GM18867 (cell line): ENCODE data around the gene ADAM12.
"Not testable (repeated sequence)": the region's sequence is repeated elsewhere in the genome, so short reads cannot be mapped to it uniquely, and the experiment has no call there.

Experiments used
- ATAC-seq: cut with Tn5 transposase; IDR thresholded peaks from one replicate; pipeline ENCODE4 v1.9.1; 2021; ENCODE audit warnings: mild to moderate bottlenecking, moderate library complexity; ENCODE audit not compliant: unreplicated experiment

ADAM12 gene

DNA sequence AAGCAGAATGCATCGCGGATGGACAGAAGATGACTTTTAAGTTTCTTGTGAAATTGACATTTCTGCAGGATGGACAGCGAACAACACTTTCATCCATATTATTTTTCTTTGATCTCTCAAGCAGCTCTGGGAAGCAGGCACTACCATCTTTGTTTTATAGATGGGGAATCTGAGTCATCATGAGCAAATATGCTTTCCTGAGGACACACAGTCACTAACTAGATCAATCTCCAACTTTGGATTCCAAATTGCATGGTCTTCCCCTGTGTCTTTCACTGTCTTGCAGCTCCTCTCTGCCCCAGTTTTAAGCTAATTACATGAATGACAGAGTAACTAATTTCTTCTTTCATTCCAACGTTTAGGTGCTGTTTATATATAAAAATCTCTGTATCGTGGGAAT, 201.5 kb downstream of the ADAM12 start:
- no peak for ATAC-seq

DNA sequence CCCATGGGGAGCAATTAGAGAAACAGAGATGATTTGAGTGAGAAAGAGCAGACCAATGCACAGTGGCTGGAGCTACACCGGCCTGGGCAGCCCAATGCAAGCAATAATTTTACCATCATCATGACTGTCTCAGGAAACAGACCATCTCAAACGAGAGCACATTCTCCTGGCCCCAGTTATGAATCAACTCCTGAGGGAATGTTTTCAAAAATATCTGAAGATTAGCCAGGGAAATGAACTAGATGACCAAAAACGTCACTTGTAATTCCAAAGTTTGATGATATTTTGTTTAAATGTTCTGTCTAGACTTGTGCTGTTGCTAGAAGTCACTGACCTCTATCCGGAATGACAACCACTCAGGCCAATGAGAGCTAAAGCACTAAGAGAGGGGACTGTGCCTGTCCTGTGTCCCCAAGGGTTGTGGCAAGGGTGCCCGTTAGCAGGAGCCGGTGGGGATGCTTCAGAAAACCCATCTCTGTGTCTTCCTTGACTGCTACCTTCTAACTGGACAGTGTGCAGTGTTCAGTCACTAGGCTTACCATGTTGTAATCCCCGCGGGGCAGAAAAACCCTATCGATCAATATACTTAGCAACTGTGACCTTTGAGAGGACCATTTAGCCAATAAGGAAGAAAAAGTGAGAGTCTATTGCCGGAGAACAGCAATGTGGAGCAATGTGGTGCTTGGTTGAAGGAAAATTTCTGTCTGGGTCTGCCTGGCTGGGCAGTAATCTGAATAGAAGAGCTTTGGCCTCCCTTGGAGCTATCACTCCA, 202.4 kb downstream of the ADAM12 start:
- no peak for ATAC-seq

DNA sequence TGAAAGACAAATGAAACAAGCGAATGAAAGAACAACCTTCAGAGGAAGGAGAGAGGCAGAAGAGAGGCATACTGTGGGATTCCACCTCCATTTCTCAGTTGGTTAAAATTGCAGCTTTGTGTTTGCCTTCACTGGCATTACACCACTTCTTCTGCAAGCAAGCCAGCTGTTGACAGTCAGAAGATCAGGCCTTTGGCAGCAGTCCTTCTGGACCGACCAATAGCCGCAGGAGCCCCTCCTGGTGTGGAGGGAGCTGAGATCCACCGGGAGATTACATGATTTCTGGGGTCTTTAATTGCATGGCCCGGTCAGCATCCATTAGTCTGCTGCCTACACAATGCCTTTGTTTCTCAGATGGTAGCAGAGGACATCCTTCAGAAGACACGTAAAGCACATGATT, 206.7 kb downstream of the ADAM12 start:
- ATAC-seq: no peak

DNA sequence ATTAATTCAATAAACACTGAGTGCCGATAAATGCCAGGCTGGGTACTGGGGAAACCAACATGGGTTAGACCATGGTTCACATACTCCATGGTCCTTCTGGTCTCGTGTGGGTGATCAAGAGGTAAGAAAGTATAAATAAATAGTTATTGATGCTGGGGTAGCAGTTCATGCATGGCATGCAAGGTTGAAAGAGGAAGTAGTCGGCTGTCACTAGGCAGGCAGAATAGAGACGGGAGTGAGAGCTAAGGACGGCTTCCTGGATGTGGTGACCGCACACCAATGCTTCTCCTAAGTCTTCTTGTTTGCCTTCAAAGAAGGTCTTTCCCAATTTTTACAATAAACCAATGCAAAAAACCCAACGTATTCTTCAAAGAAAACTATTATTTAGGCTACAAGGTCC, 208.6 kb downstream of the ADAM12 start:
- no peak for ATAC-seq

DNA sequence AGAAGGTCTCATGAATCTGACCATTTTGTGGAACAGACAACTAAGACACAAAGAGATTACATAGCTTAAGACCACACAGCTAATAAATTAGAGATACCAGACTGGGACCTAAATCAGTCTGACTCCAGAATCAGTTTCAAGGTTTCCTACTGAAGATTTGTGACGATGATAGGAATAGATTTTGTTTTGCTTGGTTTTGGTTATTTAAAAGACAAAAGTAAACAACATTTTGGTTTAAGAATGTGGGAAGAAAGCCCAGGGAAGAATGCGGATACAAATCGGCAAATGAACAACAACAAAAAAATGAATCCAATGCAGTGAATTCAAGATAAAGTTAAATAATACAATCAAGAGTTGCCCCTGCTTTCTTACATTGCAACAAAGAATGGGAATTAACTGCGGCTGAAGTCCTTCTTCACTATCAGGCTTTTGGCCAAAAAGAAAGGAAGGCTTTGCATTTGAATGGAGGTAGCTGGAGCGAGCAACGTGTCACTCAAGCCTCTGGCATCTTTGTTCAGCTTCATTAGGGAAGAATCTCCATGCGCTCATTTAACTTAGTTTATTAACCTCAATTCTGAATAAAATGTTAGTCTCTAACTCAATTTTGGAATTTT, 210.8 kb downstream of the ADAM12 start:
- no peak for ATAC-seq

DNA sequence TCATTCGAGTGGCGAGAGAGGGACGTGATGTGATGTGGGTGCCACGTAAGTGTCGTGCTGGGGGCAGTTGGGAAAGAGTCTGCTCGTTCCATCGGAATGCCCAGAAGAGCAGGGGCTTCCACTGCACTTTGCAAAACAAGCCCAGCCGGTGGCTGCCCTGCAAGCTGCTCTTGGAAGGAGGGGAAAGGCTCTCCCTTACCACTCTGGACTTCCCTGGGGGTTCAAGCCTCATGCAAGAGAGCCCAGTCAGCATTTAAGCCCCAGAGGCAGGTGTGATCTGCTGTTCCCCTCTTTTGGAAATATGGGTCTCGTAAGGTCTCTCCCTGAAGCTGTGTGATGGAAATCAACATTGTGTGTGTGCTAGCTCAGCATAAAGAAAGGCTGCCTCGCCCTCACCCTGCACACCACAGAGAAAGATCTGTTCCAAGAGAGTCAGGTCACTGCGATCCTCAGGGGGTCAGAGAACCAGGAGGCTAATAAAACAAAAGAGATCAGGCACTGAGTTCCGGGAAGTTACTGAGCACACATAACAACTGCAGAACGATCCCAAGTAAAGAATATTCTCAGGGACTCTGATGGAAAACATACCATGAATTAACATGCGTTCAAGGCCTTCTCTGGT, 212.5 kb downstream of the ADAM12 start:
- no peak for ATAC-seq

DNA sequence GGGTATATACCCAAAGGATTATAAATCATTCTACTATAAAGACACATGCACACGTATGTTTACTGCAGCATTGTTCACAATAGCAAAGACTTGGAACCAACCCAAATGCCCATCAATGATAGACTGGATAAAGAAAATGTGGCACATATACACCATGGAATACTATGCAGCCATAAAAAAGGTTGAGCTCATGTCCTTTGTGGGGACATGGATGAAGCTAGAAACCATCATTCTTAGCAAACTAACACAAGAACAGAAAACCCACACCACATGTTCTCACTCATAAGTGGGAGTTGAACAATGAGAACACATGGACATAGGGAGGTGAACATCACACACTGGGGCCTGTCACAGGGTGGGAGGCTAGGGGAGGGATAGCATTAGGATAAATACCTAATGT, 215.5 kb downstream of the ADAM12 start:
- ATAC-seq: not testable (repeated sequence)

DNA sequence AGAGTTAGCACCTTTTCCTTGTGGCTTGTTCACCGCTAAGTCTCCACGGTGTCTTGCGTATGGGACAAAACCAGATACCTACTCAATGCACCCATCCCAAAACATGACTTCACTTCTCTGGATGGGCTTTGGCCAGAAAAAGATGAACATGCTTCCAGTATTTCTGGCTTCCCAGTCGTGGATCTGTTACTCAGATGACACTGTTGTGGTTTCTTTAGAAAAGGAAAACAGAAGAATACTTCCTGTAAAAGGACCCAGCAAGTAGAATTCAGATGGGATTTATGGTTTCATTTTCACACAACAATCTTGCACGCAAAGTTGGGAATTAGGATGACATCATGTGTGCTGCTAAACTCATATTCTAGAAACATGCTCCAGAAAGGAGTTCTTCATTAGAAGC, 216.7 kb downstream of the ADAM12 start:
- ATAC-seq: no peak

DNA sequence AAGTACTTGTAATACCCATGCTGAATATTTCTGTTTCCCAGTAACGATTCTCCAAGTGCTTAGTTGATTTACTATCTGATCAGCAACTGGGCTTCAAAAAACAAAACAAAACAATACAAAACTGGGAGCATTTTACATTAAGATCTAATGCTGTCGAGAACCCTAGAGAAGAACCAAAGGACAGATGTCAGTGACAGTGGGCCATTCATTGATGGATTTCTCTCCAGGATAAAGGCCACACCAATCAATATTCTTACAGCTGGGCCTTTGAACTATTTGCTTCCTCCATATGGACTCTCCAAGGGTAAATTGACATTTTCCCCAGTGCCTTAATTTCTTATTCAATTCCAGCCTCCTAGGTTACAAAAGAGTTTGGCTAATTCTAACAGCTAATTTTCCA, 217.5 kb downstream of the ADAM12 start:
- ATAC-seq: no peak

DNA sequence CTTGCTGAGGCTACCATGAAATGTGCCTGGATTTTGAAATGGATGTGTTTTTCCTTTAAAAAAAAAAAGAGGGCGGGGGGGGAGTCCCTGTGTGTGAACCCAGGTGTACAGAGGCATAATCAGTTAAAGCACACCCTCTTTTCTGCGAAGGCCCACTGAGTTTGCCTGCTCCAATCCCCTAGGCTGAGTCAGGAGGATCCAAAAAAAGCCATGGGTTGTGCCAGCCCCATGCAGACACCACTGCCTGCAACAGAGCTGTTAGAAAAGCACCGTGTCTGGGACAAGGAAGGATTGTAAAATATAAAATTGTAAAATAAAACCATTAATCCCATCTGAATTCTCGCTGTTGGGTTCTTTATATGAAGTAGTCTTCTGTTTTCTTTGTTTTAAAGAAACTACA, 217.9 kb downstream of the ADAM12 start:
- no peak for ATAC-seq

DNA sequence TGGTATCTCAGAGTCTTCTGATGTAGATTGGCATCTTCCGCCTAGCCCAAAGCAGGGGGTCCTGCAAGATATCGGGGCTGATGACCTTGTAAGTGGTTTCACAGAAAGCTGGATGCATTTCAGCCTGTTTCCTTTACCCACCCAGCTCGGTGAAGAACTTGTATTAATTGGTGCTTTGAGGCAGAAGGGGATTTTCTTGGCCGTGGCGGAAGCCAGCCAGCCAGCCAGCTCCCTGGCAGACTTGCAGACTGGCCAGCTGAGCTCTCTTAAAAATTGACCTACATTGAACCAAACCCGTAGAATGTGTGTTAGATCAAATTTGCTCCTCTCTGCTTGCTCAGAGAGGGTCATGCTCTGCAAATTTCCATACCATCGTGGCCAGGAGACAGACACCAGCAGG, 218.4 kb downstream of the ADAM12 start:
- no peak for ATAC-seq

DNA sequence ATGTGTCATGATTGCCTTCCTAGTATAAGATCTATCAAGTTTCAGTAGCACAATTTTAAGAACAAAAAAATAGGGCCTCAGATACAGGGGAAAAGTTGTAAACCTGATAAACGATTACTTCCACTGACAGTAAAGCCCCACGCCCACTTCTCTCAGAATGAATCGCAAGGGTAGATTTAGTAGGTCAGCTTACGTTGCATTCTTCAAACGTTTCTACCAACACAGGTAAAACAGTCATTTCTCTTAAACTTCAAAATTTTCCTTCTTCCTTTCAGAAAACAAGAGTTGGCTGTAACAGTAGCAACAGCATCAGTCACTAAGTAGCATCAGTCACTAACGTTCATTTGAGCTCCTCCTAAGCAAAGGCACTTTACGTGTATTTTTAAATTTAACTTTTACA, 221.5 kb downstream of the ADAM12 start:
- no peak for ATAC-seq

DNA sequence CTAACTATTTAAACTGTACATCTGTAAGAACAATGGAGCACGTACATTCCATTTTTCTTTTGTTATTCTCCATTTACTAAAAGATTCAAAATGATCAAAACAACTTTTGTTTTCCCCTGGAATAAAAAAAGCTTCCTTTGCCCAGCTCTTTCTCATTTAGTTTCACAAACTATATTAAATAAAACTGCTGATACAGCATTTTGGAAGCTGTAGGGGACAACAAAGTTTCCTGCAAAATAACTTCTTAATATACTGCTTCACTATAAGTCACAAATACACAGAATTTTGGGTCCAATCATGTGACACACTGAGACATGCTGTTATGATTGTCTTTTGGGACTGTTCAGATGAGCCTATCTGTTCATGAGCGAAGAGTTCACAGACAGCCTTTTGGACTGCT, 222.4 kb downstream of the ADAM12 start:
- no peak for ATAC-seq

DNA sequence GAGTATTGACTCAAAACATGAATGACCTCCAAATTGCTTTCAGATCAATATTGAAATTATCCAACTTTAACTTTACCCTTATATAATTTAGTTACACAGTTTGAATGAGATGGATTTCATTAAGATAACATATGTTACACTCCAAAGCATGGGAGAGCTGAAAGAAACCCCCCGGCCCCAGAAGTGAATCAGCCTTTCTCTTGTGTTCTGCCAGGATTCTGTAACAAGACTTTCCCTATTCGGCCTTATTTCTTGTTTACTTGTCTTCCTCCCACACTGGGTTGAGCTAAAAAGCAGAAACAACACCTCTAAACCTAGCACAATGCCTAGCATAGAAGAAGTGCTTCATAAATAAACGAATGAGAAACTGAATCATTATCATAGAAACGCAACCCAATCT, 224.8 kb downstream of the ADAM12 start:
- ATAC-seq: no peak

DNA sequence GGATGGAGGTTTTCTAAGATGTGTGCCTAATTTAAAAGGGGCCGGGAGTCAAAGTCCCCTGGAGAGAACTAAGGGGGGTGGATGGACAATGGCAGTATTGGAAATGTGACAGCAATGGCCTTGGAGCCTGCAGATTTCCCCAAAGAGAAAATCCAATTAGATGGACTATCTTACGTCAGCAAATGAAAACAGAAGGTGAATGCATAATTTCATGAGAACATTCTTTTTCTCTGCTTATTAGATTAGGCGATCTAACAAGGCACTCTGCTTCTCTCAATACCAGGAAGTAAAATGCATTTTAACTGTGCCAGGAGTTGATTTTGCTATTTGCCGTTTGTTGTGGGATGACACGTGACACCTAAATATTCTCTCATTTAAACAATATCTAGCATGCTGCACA, 226.6 kb downstream of the ADAM12 start:
- ATAC-seq: no peak

DNA sequence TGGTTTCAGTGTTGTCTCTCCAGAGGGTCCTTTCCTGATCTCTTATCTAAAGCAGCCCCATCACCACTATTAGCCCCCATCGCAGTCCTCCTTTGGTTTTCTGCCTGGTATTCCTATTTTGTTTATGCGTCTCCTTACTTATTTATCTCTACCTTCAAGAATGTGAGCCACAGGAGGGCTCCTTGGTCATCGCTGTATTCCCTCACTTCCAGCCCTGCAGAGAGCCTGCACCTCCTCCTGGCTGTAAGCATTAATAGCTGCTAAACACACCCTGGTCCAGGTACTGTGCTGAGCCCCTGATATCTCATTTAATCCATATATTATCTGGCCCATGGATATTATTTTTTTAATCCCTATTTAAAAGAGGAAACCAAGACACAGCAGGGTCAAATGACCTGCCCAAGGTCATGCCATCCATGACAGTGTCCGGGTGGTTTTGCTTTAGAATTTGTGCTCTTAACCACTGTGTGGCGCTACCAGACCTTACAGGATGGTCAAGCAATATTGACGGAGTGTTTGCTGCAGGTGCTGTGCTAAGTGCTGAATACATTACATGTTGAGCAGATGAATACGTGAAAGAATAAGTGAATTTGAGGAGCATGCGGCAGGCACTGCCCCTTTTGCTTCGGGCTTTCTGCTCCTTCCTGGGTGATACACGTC, 227.2 kb downstream of the ADAM12 start:
- ATAC-seq: no peak

DNA sequence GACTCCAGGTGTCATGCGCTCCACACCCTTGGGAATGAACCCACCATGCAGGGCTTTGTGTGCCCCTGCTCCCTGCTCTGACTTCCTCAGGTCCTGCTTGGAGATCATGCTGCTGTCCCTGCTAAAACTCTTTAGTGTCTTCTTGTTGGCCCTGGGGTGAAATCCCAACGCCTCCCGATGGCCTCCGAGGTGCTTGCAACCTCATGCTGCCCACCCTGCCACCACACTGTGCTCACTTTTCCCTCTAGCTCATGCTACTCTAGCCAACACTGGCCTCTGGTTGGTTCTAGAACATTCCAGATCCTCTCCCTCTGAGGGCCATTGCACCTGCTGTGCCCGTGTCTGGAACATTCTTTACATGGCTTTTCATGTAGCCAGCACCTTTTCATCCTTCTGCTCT, 227.7 kb downstream of the ADAM12 start:
- ATAC-seq: no peak

DNA sequence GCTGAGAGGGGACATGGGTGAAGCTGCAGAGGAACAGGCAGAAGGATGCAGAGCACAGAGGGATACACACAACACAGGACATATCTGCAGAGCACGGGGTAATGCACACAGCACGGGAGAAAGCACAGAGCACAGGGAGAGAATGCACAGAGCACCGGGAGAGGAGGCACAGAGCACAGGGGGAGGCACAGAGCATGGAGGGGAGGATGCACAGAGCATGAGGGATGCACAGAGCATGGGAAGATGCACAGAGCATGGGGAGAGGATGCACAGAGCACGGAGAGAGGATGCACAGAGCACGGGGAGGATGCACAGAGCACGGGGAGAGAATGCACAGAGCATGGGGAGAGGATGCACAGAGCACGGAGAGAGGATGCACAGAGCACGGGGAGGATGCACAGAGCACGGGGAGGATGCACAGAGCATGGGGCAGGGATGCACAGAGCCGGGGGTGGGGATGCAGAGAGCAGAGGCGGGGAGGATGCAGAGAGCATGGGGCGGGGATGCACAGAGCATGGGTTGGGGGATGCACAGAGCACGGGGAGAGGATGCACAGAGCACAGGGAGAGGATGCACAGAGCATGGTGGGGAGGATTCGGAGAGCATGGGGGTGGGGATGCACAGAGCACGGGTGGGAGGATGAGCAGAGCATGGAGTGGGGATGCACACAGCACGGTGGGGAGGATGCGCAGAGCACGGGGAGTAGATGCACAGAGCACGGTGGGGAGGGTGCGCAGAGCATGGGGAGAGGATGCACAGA, 230.0 kb downstream of the ADAM12 start:
- no peak for ATAC-seq

DNA sequence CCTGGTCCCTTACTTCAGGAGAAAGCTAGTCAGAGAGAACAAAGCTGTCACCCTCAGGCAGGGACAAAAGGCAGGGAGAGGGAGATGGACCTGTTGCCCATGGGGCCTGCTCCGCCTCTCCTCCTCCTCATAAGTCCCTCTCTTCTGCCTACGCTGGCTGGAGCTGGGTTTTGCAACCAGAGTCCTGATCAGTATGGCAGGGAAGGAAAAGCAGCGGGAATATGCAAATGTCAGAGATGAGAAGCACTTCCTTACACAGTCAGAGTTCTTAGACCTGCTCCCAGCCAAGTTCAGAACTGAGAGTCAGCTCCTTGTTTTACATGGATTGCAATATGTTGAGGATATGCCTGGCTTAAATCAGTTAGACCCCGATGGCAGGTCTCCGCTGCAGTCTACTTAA, 231.1 kb downstream of the ADAM12 start:
- ATAC-seq: no peak

DNA sequence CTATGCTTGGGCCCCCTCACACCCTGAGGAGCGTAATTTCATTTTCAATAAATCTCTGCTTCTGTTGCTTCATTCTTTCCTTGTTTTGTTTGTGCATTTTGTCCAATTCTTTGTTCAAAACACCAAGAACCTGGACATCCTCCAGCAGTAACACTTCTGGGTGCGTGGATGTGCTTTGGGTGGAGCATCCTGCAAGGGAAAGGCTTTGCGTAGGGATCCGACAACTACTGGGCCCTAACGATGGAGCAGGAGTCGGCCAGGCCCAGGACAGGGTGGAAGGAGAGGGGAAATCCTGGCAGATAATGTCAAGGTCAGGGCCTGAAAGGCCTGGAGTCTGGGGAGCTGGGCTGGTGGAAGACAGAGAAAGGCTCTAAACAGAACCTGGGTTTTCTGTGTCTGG, 231.8 kb downstream of the ADAM12 start:
- no peak for ATAC-seq

DNA sequence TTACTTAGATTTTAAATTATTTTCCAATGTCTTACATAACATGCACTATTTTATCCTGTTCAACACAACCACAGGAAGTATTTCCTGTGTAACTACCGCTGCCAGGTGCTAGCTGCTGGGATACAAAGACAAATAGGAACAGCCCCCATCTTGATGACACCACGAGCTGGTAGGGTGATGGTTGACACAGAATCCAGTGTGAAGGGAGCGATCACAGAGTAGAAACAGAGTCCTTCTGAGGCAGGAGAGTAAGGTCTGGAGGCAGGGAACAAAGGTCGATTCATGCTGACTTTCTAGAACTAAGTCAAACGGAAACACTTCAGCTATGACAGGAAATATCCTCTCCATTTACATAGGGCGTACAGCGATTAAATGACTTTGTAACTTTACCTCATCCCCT, 232.3 kb downstream of the ADAM12 start:
- ATAC-seq: no peak
